Measurements from ENCODE around the gene ZNF726.
"Not testable (repeated sequence)": the region's sequence is repeated elsewhere in the genome, so short reads cannot be mapped to it uniquely, and the experiment has no call there.

Gene ZNF726

DNA sequence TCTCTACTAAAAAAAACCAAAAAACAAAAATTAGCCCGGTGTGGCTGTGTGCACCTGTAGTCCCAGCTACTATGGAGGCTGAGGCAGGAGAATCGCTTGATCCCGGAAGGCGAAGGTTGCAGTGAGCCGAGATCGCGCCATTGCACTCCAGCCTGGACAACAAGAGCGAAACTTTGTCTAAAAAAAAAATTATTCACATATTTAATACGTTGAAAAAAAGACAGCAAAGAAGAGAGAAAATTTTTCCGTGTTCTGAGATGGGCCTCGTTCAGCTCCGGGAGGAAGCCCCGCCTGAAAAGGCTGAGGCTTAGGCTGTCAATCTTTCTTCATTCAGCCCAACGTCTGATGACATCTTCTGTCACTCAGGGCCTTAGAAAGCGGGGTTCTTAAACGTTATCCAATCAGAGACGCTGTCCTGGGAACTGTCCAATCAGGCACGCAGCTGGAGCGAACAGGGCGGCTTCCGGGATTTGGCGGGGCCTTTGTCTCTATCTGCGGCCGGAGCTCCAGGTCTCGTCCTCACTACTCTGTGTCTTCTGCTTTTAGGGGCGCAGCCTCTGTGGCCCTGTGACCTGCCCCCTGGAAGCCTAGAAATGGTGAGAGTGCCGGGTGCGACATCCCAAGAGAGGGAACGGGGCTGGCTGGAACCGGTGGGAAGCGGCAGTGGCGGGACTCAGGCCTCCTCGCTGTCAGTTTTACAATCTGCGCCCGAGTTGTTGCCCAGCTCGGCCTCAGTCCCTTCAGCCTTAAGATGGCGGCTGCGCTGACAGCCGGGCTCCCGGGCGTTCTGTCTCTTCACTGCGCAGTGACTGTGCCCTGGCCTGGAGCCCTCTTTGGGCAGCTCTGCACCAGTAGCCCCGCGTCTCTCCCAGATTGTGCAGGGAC lies at the start of gene ZNF726:
Gene ZNF726, plus strand, starts transcription at position 485 of the 885 bp plus-strand sequence. Its CDS starts 109 bp downstream, at position 594.
- DNase-seq, result peak; percentile 90

DNA sequence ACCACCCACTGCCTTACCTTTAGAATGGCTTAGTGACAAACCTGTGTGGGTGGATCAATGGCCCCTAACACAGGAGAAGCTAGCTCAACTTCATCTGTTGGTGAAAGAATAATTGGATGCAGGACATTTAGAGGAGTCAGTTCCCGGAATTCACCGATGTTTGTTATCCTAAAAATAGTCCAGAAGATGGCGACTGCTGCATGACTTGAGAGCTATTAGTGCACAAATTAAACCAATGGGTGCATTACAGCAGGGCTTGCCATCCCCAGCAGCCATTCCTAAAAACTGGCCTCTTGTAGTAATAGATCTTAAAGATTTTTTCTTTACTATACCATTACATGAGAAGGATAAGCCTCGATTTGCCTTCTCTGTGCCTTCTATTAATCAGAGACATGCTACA lies 46.8 kb upstream of the ZNF726 start:
- no peak for DNase-seq

DNA sequence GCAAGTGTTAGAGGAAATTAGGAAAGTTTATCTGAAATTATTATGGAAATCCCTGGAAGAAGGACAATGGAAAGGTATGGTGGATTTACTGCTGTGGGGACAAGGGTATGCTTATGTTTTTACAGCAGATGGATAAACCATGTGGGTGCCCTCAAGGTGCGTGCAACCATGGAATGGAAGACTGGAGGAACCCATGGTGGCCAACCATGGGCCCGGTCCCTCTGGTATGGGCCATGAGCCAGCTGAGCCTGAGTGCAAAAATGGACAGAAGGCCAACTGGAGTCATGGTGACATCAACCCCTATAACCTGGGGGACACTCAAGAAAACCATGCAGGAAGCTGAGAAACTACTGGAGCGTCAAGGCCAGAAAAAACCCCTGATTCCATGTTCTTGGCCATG lies 46.1 kb upstream of the ZNF726 start:
- DNase-seq, result no peak

DNA sequence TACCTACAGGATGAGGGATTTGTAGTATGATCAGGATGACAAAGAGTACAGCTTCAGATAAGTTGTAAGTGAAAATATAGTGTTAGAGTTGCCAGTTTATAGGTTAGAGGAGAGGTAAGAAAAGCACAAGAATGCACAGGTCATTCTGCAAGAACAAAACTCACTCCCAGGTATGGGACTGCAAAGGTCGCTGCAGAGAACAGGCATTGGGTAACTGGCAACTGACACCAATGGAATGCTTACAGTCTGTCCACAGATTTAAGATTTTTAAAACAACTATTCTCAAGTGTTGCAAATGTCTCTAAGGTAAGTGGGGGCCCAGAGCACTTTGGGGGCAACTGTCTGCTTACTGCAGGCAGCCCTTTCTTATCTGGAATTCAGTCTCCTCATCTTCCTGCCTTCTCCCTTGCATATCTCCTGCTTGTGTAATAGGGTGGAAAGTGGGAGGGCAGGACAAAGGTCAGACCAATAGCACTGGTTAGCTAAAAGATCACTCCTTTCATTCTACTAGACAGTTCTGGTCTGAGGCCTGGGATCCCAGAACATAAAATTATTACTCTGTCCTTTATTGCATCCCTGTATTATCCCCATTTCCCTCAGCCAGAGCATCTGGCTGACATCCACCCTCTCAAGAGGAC lies 42.3 kb upstream of the ZNF726 start:
- no peak for DNase-seq

DNA sequence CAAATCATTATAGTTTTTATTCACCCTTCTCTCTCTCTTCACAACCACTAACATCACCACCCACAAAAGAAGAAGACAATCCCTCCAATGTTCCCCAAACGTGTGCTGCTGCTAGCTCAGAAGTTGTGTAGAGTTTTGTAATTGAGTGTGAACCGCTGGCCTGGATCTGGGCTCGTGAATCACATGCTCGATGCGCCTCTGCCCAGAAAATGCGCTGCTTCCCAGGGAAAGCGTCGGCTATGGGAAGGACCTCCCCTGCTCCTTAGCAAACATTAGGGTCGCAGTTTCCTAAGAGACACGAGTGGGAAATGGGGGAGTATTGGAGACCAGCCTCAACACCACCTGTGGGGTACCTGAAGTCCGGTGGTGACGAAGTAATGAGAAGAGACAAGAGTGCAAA lies 38.4 kb upstream of the ZNF726 start:
- no peak for DNase-seq

DNA sequence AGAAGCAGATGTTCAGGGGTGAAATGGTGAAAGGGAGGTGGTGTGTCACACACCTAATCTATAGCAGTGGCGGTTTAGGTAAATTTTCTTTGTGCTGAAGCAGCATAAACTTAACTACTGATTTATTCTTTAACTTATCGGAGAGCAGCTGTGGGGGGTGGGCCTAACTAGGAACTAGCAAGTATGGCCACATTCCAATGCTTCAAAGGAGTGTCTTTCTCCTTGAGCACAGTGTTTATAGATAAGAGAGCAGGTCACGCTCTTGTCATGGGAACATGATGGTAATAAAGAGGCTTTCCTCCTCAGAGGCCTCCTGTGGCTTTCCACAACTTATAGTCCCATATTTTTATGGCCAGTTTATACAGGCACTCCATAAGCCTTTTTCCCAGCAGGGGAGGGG lies 37.9 kb upstream of the ZNF726 start:
- not testable (repeated sequence) for DNase-seq

DNA sequence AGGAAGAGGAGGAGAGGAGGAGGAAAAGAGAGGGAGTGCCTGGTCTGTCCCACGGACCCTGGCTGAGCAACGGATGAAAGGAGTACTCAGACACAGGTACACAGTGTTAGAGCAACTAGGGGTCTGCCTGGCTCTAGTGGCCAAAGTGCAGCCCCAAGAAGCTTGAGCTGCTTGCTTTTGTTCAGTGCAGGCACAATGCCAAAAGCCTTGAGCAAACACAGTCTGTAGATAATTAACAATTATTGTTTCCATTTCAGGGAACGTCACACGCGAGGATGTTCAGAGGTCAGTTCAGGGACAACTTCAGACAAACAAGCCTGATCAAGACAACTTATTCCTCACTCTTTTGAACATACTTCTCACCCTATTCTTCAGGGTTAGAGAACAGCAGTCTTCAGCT lies 32.2 kb upstream of the ZNF726 start:
- no peak for DNase-seq

DNA sequence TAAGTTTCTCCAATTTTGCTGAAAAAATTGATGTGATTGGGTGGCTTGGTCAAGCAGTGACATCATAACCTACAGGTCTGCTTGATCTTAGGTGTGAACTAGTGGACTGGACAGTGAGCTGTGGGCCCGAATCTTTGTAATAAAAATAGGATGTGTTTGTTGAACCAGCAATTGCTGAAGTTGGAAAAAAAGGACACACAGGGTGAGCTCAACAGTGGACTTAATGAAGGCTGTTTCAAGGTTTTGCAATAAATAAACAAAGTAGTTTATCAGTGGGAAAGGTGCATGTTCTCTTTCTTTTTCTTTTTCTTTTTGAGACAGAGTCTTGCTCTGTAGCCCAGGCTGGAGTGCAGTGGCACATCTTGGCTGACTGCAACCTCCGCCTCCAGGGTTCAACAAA lies 30.3 kb upstream of the ZNF726 start:
- no peak for DNase-seq

DNA sequence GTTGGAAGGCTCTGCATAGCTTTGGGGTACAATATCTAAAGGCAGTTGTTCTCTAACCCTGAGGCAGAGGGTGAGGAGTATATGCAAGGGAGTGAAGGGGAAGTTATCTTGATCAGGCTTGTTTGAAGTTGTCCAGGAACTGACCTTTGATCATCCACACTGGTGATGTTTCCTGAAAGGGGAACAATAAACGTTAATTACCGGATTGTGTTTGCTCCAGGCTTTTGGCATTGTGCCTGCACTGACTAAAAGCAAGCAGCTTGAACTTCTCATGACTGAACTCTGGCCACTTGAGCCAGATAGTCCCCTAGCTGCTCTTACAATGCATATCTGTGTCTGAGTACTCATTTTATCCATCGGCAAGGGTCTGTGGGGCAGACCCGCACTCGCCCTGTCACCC lies 27.0 kb upstream of the ZNF726 start:
- DNase-seq, result no peak

DNA sequence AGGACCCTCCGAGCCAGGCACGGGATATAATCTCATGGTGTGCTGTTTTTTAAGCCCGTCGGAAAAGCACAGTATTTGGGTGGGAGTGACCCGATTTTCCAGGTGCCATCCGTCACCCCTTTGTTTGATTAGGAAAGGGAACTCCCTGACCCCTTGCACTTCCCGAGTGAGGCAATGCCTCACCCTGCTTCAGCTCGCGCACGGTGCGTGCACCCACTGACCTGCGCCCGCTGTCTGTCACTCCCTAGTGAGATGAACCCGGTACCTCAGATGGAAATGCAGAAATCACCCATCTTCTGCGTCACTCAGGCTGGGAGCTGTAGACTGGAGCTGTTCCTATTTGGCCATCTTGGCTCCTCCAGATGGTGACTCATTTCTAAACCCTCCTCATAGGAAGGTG lies 18.6 kb upstream of the ZNF726 start:
- not testable (repeated sequence) for DNase-seq

DNA sequence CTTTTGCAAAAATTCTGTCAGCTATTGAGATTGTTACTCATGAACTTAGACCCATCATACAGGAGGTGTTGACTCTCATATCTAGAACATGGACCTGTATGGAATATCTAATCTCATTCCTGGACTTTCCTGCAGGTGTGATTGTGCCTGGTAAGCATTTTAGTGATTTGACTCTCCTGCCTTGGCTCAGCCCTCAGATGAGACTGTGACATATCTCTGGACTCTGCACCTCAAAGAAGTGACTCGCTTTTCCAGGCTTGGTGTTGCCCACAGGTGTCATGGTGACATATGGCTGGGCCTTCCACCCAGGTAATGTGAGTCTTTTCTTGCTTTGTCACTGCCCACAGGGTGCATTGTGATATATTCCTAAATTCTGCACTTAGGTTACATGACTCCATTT lies 17.8 kb upstream of the ZNF726 start:
- no peak for DNase-seq

DNA sequence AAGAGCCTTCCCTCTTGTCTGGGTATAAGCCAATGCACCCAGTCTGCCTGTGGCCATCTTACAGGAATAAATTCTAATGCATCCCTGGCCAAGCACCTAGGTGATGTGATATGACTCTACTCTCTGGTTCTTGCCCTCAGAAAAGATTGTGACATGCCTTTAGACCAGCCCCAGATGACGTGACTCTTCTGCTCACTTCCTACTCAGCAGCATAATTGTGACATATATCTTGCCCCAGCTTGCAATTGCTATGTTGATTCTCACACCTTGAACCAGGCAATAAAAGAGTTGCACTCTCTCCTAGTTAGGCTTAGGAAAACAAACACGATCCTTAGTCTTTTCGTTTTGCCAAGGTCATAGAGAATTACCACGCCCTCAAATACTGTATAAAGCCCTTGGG lies 13.3 kb upstream of the ZNF726 start:
- DNase-seq, result no peak

DNA sequence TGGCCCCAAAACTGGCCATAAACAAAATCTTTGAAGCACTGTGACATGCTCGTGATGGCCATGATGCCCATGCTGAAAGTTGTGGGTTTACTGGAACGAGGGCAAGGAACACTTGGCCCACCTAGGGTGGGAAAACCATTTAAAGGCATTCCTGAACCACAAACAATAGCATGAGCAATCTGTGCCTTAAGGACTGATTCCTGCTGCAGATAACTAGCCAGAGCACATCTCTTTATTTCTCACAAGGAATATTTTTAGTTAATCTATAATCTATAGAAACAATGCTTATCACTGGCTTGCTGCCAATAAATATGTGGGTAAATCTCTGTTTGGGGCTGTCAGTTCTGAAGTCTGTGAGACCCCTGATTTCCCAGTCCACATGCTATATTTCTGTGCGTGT lies 10.3 kb upstream of the ZNF726 start:
- DNase-seq, result no peak

DNA sequence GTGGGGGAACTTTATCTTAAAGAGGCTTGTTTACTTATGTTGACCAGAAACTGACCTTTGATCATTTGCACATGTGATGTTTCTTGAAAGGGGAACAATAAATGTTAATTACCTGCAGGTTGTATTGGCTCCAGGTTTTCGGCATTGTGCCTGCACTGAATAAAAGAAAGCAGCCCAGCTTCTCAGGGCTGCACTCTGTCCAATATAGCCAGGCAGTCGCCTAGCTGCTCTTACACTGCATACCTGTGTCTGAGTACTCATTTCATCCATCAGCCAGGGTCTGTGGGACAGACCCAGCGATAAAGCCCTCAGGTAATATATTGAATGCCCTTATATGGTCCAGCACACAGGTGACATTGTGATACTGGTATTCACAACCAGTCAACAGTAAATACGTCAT lies 8.9 kb upstream of the ZNF726 start:
- no peak for DNase-seq

DNA sequence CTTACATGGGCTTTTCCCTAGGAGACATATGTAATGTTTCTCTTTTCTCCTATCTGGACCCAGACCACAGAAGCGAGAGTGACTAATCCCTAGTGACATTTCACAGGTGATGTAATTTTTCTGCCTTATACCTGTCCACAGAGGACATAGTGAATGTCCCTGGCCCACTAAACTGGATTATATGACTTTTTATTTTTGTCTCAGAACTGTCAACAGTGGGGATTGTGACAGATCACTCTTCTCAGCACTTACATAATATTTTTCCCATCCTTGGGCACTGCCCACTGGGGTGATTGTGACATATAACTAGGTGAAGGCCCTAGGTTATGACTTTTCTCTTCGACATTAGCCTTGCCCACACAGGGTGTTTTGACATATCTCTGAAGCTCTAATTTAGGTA lies 7.9 kb upstream of the ZNF726 start:
- DNase-seq, result no peak

DNA sequence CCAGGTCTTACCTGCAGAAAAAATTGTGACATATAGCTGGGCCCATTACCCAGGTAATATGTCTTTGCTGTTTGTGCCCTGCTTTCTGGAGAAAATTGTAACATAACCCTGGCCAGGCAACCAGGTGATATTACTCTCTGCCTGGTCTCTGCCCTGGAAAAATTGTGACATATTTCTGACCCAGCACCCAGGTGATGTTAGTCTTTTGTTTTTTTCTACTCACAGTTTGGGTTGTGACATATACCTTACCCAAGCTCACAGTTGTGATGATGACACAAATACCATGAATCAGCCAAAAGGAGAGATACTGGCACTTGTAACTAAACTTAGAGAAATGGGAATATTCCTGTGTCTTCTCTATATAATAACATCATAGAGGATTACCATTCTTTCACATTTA lies 6.5 kb upstream of the ZNF726 start:
- DNase-seq, result no peak

DNA sequence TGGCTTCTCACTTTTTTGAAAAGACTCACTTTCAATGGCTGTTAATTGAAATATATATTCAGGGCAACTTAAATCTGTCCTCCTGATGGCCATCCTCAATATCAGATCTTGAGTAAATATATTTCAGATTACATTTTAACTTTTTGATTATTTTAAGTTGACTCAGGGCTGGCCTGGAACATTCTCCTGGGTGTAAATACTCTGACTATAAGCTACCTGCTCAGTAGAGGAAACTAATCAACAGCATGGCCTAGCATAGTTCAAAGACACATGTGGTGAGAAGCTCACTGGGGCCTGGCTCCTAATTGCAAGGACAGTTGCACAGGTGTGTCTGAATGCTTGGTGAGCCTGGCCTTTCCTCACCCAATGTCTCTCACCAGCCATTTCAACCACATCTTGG lies 5.5 kb upstream of the ZNF726 start:
- DNase-seq, result no peak

DNA sequence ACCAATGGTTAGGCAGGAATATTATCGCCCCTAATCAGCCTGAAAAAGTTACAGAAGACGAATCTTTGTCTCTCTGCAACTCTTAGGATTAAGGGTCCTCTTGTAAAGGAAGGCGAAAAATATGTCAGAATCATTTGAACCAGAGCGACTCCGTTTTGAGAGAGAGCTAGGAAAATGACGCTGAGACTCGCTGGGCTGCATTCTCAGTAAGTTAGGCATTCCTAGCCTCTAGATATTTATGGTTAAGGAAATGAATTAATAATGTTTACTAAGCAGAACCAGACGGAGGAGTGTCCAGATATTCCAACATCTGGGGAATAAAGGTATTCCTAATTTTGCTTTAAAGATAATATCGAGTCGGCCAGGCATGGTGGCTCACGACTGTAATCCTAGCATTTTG lies 755 bp upstream of the ZNF726 start:
- DNase-seq, result no peak

DNA sequence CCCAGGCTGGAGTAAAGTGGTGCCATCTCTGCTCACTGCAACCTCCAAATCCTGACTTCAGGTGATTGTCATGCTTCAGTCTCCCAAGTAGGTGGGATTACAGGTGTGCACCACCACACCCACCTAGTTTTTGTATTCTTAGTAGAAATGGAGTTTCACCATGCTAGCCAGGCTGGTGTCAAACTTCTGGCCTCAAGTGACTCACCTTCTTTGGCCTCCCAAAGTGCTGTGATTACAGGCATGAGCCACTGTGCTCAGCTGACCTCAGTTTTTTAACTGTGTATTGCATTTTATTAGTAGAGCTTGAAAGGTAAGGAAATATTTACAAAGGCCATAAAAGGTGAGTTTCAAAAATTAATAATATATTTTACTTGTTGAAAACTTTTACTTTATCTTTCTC lies 2.3 kb downstream of the ZNF726 start:
- no peak for DNase-seq

DNA sequence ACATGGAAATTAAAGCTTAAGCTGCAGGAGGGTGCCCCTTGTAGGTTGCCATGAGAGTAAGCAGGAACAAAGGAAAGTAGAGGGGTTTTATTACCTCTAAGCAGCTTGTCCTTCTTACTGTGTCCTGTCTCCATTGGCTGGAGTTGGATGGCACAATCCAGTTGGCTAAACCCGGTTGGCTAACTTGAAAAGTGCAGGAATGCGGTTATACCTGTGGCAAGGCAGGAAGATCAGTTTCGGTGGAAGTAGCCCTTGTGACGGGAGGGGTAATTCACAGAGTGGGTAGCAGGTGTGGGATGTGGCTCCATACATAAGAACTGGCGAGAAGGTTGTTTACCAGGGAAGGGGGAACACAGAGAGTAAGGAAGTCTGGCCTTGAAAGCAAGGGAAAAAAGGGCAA lies 3.2 kb downstream of the ZNF726 start:
- DNase-seq, result no peak

DNA sequence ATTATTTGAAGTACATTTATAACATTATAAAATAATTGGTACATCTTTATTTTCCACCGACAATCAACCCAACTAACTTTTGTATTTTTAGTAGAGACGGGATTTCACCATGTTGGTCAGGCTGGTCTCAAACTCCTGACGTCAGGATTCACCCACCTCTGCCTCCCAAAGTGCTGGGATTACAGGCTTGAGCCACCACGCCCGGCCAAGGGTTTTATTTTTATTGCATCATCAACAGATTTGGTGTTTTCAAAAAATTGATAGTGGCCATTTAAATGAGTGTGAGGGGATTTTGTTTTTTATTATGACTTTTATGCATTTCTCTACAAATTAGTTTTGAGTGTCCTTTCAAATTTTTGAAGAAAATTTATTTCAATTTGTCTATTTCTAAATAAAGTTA lies 10.6 kb downstream of the ZNF726 start:
- DNase-seq, result no peak

DNA sequence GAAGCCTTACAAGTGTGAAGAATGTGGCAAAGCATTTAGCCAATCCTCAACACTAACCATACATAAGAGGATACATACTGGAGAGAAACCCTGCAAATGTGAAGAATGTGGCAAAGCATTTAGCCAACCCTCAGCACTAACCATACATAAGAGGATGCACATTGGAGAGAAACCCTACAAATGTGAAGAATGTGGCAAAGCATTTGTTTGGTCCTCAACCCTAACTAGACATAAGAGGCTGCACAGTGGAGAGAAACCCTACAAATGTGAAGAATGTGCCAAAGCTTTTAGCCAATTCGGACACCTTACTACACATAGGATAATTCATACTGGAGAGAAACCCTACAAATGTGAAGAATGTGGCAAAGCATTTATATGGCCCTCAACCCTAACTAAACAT lies 18.2 kb downstream of the ZNF726 start:
- DNase-seq, result no peak

DNA sequence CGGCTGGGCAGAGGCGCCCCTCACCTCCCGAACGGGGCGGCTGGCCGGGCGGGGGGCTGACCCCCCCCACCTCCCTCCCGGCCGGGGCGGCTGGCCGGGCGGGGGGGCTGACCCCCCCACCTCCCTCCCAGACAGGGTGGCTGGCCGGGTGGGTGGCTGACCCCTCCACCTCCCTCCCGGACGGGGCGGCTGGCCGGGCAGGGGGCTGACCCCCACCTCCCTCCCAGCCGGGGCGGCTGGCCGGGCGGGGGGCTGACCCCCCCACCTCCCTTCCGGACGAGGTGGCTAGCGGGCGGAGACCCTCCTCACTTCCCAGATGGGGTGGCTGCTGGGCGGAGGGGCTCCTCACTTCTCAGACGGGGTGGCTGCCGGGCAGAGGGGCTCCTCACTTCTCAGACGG lies 22.3 kb downstream of the ZNF726 start:
- not testable (repeated sequence) for DNase-seq

DNA sequence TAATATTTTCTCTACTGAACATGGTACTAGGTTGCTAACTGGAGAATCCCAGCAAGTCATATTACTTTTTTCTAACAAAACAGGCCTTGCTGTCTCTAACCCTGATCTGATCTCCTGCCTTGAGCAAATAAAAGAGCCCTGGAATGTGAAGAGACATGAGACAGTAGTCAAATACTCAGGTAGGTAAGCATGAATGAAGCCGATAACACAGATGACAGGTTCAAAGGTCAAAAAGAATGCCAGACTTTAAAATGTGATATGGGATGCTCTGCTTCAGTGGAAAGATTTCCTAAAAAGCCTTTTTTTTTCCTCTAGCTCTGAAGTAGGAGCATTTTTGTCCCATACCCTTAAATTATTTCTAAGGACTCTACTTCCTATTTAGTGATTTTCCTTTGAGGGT lies 28.7 kb downstream of the ZNF726 start:
- no peak for DNase-seq

DNA sequence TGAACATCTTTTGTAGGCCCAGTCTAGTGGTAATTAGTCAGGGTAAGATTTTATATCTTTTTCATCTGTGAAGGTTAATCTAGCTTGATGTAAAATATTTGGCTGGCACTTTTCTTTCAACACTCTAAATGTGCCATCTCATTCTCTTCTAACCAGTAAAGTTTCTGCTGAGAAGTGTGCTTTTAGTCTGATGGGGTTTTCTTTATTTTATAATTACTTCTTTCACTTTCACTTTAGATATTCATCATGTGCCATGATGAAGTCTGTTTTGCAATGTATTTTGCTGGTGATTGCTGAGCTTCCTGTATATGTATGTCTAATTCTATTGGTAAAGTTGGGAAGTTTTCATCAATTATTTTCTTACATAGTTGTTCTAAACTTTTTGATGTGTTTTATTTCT lies 31.9 kb downstream of the ZNF726 start:
- DNase-seq, result no peak
